ENCODE measurements around the gene ARMC12. TPM values are rescaled to one million over a fixed set of nuclear protein-coding genes. Genes with fewer than 3 reads are reported as not detected.

Gene ARMC12
- total RNA-seq, 1 experiment from 2014 or later = 1.0 TPM

DNA sequence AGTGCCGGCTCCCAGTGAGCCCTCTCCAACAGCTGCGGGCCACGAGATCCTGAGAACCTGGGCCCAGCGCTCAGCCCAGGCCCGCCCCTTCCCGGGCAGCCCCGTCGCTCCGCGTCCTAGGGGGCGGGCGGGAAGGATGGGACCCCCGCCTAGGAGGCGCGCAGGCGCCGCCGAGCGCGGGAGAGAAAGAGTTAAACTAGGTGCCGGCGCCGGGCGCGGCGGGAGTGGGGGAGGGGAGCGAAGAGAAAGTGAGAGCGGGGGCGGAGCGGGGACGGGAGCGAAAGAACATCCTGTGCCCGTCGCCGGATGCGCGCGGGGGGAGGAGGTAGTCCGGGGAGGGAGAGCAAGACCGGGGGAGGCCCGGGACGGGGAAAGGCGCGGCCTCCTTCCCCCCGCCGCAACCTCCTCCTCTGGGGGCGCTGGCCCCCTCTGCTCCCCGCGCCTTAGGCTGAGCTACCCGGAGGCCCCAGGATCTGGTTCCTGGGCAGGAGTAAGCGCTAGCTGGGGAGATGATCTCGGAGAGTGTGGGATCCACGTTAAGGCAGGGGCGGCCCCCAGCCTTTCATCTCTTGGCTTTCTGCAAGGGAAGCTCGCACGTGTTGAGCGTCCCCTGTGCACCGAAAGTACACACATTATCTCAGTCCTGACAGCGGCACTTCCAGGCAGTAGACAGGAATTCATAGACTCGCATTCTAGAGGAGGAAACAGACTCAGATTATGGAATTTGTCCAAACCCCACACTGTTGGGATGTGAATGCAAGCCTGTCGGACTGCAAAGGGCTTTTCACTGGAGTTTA, 4.9 kb upstream of the ARMC12 start (continued):
- TF ChIP-seq JAZF1 (CRISPR knock-in tag; IDR thresholded peaks at IDR 0.05) (no peak), ATF1 (CRISPR knock-in tag; IDR thresholded peaks at IDR 0.05) (no peak), CREM (CRISPR knock-in tag; IDR thresholded peaks at IDR 0.05) (no peak), SMAD4 (CRISPR knock-in tag; IDR thresholded peaks at IDR 0.05) (no peak), ZNF423 (CRISPR knock-in tag; IDR thresholded peaks at IDR 0.05) (peak; percentile 97), SP1 (CRISPR knock-in tag; conservative IDR thresholded peaks at IDR 0.05) (peak; percentile 90), SOX15 (CRISPR knock-in tag; IDR thresholded peaks at IDR 0.05) (no peak), OVOL2 (CRISPR knock-in tag; IDR thresholded peaks at IDR 0.05; ENCODE audit: borderline replicate concordance) (no peak), JUN (CRISPR knock-in tag; IDR thresholded peaks at IDR 0.05) (no peak), ZNF219 (CRISPR knock-in tag; IDR thresholded peaks at IDR 0.05; ENCODE audit: borderline replicate concordance) (no peak), IRF2 (CRISPR knock-in tag; IDR thresholded peaks at IDR 0.05; ENCODE audit: borderline replicate concordance, low read depth) (no peak), ZNF121 (CRISPR knock-in tag; IDR thresholded peaks at IDR 0.05) (no peak), RELA (CRISPR knock-in tag; IDR thresholded peaks at IDR 0.05; ENCODE audit: borderline replicate concordance) (no peak), TEAD4 (CRISPR knock-in tag; IDR thresholded peaks at IDR 0.05) (no peak), ZNF232 (CRISPR knock-in tag; IDR thresholded peaks at IDR 0.05) (0 out of 2 replicates have a peak, but pooled peaks have one; percentile 35), RORB (CRISPR knock-in tag; IDR thresholded peaks at IDR 0.05) (no peak), FOXP1 (CRISPR knock-in tag; IDR thresholded peaks at IDR 0.05; ENCODE audit: borderline replicate concordance) (peak; percentile 64; the same call in 1 of the 2 replicates), HMGA2 (CRISPR knock-in tag; IDR thresholded peaks at IDR 0.05) (no peak)
- TF ChIP-seq, protein P1, sequence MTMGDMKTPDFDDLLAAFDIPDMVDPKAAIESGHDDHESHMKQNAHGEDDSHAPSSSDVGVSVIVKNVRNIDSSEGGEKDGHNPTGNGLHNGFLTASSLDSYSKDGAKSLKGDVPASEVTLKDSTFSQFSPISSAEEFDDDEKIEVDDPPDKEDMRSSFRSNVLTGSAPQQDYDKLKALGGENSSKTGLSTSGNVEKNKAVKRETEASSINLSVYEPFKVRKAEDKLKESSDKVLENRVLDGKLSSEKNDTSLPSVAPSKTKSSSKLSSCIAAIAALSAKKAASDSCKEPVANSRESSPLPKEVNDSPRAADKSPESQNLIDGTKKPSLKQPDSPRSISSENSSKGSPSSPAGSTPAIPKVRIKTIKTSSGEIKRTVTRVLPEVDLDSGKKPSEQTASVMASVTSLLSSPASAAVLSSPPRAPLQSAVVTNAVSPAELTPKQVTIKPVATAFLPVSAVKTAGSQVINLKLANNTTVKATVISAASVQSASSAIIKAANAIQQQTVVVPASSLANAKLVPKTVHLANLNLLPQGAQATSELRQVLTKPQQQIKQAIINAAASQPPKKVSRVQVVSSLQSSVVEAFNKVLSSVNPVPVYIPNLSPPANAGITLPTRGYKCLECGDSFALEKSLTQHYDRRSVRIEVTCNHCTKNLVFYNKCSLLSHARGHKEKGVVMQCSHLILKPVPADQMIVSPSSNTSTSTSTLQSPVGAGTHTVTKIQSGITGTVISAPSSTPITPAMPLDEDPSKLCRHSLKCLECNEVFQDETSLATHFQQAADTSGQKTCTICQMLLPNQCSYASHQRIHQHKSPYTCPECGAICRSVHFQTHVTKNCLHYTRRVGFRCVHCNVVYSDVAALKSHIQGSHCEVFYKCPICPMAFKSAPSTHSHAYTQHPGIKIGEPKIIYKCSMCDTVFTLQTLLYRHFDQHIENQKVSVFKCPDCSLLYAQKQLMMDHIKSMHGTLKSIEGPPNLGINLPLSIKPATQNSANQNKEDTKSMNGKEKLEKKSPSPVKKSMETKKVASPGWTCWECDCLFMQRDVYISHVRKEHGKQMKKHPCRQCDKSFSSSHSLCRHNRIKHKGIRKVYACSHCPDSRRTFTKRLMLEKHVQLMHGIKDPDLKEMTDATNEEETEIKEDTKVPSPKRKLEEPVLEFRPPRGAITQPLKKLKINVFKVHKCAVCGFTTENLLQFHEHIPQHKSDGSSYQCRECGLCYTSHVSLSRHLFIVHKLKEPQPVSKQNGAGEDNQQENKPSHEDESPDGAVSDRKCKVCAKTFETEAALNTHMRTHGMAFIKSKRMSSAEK (CRISPR knock-in tag; IDR thresholded peaks at IDR 0.05; ENCODE audit: borderline replicate concordance) = no peak
- TF ChIP-seq, protein P2, sequence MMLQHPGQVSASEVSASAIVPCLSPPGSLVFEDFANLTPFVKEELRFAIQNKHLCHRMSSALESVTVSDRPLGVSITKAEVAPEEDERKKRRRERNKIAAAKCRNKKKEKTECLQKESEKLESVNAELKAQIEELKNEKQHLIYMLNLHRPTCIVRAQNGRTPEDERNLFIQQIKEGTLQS (CRISPR knock-in tag; conservative IDR thresholded peaks at IDR 0.05) = no peak
- TF ChIP-seq, protein P3, sequence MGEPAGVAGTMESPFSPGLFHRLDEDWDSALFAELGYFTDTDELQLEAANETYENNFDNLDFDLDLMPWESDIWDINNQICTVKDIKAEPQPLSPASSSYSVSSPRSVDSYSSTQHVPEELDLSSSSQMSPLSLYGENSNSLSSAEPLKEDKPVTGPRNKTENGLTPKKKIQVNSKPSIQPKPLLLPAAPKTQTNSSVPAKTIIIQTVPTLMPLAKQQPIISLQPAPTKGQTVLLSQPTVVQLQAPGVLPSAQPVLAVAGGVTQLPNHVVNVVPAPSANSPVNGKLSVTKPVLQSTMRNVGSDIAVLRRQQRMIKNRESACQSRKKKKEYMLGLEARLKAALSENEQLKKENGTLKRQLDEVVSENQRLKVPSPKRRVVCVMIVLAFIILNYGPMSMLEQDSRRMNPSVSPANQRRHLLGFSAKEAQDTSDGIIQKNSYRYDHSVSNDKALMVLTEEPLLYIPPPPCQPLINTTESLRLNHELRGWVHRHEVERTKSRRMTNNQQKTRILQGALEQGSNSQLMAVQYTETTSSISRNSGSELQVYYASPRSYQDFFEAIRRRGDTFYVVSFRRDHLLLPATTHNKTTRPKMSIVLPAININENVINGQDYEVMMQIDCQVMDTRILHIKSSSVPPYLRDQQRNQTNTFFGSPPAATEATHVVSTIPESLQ (CRISPR knock-in tag; IDR thresholded peaks at IDR 0.05) = no peak
- TF ChIP-seq, protein P4, sequence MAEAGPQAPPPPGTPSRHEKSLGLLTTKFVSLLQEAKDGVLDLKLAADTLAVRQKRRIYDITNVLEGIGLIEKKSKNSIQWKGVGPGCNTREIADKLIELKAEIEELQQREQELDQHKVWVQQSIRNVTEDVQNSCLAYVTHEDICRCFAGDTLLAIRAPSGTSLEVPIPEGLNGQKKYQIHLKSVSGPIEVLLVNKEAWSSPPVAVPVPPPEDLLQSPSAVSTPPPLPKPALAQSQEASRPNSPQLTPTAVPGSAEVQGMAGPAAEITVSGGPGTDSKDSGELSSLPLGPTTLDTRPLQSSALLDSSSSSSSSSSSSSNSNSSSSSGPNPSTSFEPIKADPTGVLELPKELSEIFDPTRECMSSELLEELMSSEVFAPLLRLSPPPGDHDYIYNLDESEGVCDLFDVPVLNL (CRISPR knock-in tag; IDR thresholded peaks at IDR 0.05; ENCODE audit: borderline replicate concordance, low read depth) = no peak
- TF ChIP-seq, protein P5, sequence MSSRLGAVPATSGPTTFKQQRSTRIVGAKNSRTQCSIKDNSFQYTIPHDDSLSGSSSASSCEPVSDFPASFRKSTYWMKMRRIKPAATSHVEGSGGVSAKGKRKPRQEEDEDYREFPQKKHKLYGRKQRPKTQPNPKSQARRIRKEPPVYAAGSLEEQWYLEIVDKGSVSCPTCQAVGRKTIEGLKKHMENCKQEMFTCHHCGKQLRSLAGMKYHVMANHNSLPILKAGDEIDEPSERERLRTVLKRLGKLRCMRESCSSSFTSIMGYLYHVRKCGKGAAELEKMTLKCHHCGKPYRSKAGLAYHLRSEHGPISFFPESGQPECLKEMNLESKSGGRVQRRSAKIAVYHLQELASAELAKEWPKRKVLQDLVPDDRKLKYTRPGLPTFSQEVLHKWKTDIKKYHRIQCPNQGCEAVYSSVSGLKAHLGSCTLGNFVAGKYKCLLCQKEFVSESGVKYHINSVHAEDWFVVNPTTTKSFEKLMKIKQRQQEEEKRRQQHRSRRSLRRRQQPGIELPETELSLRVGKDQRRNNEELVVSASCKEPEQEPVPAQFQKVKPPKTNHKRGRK (CRISPR knock-in tag; IDR thresholded peaks at IDR 0.05; ENCODE audit: borderline replicate concordance) = no peak
- TF ChIP-seq, protein P6, sequence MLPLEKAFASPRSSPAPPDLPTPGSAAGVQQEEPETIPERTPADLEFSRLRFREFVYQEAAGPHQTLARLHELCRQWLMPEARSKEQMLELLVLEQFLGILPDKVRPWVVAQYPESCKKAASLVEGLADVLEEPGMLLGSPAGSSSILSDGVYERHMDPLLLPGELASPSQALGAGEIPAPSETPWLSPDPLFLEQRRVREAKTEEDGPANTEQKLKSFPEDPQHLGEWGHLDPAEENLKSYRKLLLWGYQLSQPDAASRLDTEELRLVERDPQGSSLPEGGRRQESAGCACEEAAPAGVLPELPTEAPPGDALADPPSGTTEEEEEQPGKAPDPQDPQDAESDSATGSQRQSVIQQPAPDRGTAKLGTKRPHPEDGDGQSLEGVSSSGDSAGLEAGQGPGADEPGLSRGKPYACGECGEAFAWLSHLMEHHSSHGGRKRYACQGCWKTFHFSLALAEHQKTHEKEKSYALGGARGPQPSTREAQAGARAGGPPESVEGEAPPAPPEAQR (CRISPR knock-in tag; IDR thresholded peaks at IDR 0.05) = no peak
- TF ChIP-seq, protein P7, sequence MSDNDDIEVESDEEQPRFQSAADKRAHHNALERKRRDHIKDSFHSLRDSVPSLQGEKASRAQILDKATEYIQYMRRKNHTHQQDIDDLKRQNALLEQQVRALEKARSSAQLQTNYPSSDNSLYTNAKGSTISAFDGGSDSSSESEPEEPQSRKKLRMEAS (CRISPR knock-in tag; IDR thresholded peaks at IDR 0.05) = peak; percentile 71
- TF ChIP-seq, protein P8, sequence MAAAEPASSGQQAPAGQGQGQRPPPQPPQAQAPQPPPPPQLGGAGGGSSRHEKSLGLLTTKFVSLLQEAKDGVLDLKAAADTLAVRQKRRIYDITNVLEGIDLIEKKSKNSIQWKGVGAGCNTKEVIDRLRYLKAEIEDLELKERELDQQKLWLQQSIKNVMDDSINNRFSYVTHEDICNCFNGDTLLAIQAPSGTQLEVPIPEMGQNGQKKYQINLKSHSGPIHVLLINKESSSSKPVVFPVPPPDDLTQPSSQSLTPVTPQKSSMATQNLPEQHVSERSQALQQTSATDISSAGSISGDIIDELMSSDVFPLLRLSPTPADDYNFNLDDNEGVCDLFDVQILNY (CRISPR knock-in tag; IDR thresholded peaks at IDR 0.05) = peak; percentile 69; the same call in 1 of the 2 replicates
- TF ChIP-seq, protein P9, sequence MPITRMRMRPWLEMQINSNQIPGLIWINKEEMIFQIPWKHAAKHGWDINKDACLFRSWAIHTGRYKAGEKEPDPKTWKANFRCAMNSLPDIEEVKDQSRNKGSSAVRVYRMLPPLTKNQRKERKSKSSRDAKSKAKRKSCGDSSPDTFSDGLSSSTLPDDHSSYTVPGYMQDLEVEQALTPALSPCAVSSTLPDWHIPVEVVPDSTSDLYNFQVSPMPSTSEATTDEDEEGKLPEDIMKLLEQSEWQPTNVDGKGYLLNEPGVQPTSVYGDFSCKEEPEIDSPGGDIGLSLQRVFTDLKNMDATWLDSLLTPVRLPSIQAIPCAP (CRISPR knock-in tag; IDR thresholded peaks at IDR 0.05) = 0 out of 2 replicates have a peak, but pooled peaks have one; percentile 17
